ENCODE results near the gene TNS3. TPM values are rescaled to one million over a fixed set of nuclear protein-coding genes. Genes with fewer than 3 reads are reported as not detected.

TNS3 gene
- polyA plus RNA-seq, 1 of the 3 experiments (the other 2 are of a cell fraction), result 72.3 TPM

DNA sequence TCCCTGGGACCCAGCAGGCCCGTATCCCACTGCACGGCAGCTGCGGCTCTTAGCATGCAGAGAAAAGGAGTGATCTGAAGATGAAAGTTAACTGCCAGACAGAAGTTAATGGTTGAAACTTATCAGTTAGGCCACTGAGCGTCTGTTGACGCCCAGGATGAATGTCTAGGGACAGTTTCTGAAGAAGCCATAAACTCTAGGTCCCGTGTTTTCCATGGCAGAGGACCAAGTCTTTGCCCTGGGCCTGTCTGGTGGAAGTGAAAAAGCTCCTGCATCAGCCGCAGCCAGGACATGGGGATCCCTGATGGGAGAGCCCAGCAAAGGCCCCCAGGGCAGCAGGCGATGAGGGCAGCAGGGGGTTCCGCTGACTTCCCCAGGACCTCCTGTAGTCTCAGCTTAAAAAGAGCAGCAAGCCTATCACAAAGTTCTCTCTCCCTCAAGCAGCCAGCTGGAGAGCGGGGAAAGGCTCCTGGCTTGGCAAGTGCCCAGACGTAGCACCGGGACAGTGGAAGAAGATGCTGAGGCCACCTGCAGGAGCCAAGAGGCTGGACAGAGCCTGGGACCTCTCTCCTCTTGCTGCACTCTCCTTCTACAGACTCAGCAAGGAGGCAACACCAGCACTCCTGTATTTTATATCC lies 79.6 kb downstream of the TNS3 start:
- POLR2A ChIA-PET, result no interaction called here
- Histone ChIP-seq H3K9ac (peak overlapping the region; percentile 51; the same call in 1 of the 2 replicates), H3K4me1 (ENCODE audit: control insufficient read depth in 1 of 2, insufficient read depth in 2 of 2, low read depth in 1 of 2, low read length in 1 of 2) (peaks cover 16 to 36% of the 10 kb centered on the region in 2 experiments)

GRCh38 chr7:47501406-47501805 lies 80.5 kb downstream of the TNS3 start:
- 49% methylated on average over 11 of the region's 11 CpGs for WGBS (ENCODE audit: low lambda C conversion rate)
- no peak for DNase-seq
- Histone ChIP-seq H3K9me2 (no peaks in the 10 kb centered on the region), H2AFZ (ENCODE audit: low read depth) (no peak overlapping the region), H3K4me2 (peak overlapping the region; percentile 65), H4K20me1 (ENCODE audit: insufficient read depth) (peaks cover 11% of the 10 kb centered on the region; the same call in 1 of the 2 replicates), H3K27me3 (ENCODE audit: insufficient read depth) (no peaks in the 10 kb centered on the region), H3K4me3 (ENCODE audit: low read depth in 2 of 2, low read length in 1 of 2) (no peak overlapping the region), H3K79me2 (ENCODE audit: insufficient read depth) (peaks cover 18% of the 10 kb centered on the region; the same call in 1 of the 2 replicates), H3F3A (replicated peaks; ENCODE audit: insufficient read depth) (peaks cover 10% of the 10 kb centered on the region), H3K4me1 (ENCODE audit: control insufficient read depth in 1 of 2, insufficient read depth in 2 of 2, low read depth in 1 of 2, low read length in 1 of 2) (peaks cover 16 to 42% of the 10 kb centered on the region in 2 experiments), H3K9ac (peak overlapping the region; percentile 51; the same call in 1 of the 2 replicates), H3K27ac (ENCODE audit: low read depth in 2 of 2, low read length in 1 of 2) (peak overlapping the region; percentile 61 to 75), H3K36me3 (replicated peaks in 1 of 2; ENCODE audit: control insufficient read depth in 1 of 2, insufficient read depth in 2 of 2, low read length in 1 of 2) (peaks cover 9 to 28% of the 10 kb centered on the region in 2 experiments), H3K9me3 (no peaks in the 10 kb centered on the region)
- ChIA-PET POLR2A (no interaction called here), CTCF (interaction anchor here (1.0 to 1.4 kb wide), 2 partner anchors 318 kb away, joined by 3 to 6 read pairs; no protein-coding TSS in a partner anchor)
- TF ChIP-seq CHD2 (IDR thresholded peaks at IDR 0.05; ENCODE audit: low read length, partially characterized antibody) (no peak), MAX (IDR thresholded peaks at IDR 0.05; ENCODE audit: low read depth) (peak; percentile 78), JUND (IDR thresholded peaks at IDR 0.05) (no peak; the same call in 1 of the 2 replicates), GABPA (IDR thresholded peaks at IDR 0.05; ENCODE audit: low read depth) (no peak), FOSL2 (IDR thresholded peaks at IDR 0.05; ENCODE audit: borderline replicate concordance, low read depth) (peak; percentile 70; the same call in 1 of the 2 replicates), POLR2AphosphoS5 (IDR thresholded peaks at IDR 0.05; ENCODE audit: low read depth, low read length) (peak; percentile 36; the same call in 1 of the 2 replicates), MEF2A (IDR thresholded peaks at IDR 0.05; ENCODE audit: borderline replicate concordance, low read depth) (no peak), TEAD4 (IDR thresholded peaks at IDR 0.05; ENCODE audit: borderline replicate concordance, insufficient read depth) (peak; percentile 65; the same call in 1 of the 2 replicates), RCOR1 (IDR thresholded peaks at IDR 0.05; ENCODE audit: low read length) (no peak), RFX5 (IDR thresholded peaks at IDR 0.05; ENCODE audit: low read length) (no peak), MXI1 (IDR thresholded peaks at IDR 0.05; ENCODE audit: low read depth, low read length) (no peak), IRF3 (IDR thresholded peaks at IDR 0.05; ENCODE audit: low read depth, low read length) (no peak), GATA2 (CRISPR knock-in tag; IDR thresholded peaks at IDR 0.05) (no peak), TCF12 (IDR thresholded peaks at IDR 0.05) (peak; percentile 73), RXRA (IDR thresholded peaks at IDR 0.05; ENCODE audit: borderline replicate concordance, low read depth) (peak; percentile 91; the same call in 1 of the 2 replicates), EZH2phosphoT487 (IDR thresholded peaks at IDR 0.05; ENCODE audit: borderline replicate concordance, low read depth) (no peak)
- TF ChIP-seq, protein P1, sequence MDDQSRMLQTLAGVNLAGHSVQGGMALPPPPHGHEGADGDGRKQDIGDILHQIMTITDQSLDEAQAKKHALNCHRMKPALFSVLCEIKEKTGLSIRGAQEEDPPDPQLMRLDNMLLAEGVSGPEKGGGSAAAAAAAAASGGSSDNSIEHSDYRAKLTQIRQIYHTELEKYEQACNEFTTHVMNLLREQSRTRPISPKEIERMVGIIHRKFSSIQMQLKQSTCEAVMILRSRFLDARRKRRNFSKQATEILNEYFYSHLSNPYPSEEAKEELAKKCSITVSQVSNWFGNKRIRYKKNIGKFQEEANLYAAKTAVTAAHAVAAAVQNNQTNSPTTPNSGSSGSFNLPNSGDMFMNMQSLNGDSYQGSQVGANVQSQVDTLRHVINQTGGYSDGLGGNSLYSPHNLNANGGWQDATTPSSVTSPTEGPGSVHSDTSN (IDR thresholded peaks at IDR 0.05), result peak; percentile 28; the same call in 1 of the 2 replicates

More for the DNA sequence above, 79.6 kb downstream of the TNS3 start:
- Histone ChIP-seq H3K27me3 (ENCODE audit: insufficient read depth) (no peaks in the 10 kb centered on the region), H3F3A (replicated peaks; ENCODE audit: insufficient read depth) (peaks cover 10% of the 10 kb centered on the region), H2AFZ (ENCODE audit: low read depth) (no peak overlapping the region), H3K27ac (ENCODE audit: low read depth in 2 of 2, low read length in 1 of 2) (peak overlapping the region; percentile 36 to 75; a peak in 3 of 4 replicates), H3K4me3 (ENCODE audit: low read depth in 2 of 2, low read length in 1 of 2) (no peak overlapping the region), H3K9me3 (no peaks in the 10 kb centered on the region), H3K79me2 (ENCODE audit: insufficient read depth) (peaks cover 18% of the 10 kb centered on the region; the same call in 1 of the 2 replicates), H3K36me3 (replicated peaks in 1 of 2; ENCODE audit: control insufficient read depth in 1 of 2, insufficient read depth in 2 of 2, low read length in 1 of 2) (peaks cover 9 to 38% of the 10 kb centered on the region in 2 experiments), H3K9me2 (no peaks in the 10 kb centered on the region), H3K4me2 (peak overlapping the region; percentile 65; the same call in 1 of the 2 replicates), H4K20me1 (ENCODE audit: insufficient read depth) (peaks cover 9% of the 10 kb centered on the region; the same call in 1 of the 2 replicates)
- CTCF ChIA-PET, result interaction anchor here (0.7 to 2.0 kb wide), 6 partner anchors 9 to 317 kb away, joined by 3 to 6 read pairs (median 4); no protein-coding TSS in a partner anchor
- WGBS (ENCODE audit: low lambda C conversion rate), result 80% methylated on average over 11 of the region's 12 CpGs
- DNase-seq, result no peak
- TF ChIP-seq TEAD4 (IDR thresholded peaks at IDR 0.05; ENCODE audit: borderline replicate concordance, insufficient read depth) (no peak), TAF1 (IDR thresholded peaks at IDR 0.05; ENCODE audit: borderline replicate concordance, low read depth, low read length) (no peak), JUND (IDR thresholded peaks at IDR 0.05) (no peak)
- TF ChIP-seq, protein P2, sequence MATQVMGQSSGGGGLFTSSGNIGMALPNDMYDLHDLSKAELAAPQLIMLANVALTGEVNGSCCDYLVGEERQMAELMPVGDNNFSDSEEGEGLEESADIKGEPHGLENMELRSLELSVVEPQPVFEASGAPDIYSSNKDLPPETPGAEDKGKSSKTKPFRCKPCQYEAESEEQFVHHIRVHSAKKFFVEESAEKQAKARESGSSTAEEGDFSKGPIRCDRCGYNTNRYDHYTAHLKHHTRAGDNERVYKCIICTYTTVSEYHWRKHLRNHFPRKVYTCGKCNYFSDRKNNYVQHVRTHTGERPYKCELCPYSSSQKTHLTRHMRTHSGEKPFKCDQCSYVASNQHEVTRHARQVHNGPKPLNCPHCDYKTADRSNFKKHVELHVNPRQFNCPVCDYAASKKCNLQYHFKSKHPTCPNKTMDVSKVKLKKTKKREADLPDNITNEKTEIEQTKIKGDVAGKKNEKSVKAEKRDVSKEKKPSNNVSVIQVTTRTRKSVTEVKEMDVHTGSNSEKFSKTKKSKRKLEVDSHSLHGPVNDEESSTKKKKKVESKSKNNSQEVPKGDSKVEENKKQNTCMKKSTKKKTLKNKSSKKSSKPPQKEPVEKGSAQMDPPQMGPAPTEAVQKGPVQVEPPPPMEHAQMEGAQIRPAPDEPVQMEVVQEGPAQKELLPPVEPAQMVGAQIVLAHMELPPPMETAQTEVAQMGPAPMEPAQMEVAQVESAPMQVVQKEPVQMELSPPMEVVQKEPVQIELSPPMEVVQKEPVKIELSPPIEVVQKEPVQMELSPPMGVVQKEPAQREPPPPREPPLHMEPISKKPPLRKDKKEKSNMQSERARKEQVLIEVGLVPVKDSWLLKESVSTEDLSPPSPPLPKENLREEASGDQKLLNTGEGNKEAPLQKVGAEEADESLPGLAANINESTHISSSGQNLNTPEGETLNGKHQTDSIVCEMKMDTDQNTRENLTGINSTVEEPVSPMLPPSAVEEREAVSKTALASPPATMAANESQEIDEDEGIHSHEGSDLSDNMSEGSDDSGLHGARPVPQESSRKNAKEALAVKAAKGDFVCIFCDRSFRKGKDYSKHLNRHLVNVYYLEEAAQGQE (IDR thresholded peaks at IDR 0.05; ENCODE audit: low read depth, low read length), result peak; percentile 84

All from SK-N-SH (cell line).